Activated CD8-positive, alpha-beta memory T cell treated with anti-CD3 and anti-CD28 coated beads for 1 hour (primary cell): ENCODE data around the gene CBR1.
"Not testable (repeated sequence)": the region's sequence is repeated elsewhere in the genome, so short reads cannot be mapped to it uniquely, and the experiment has no call there.

Experiments
- DNase-seq, 2 donors: peaks; one replicate each; pipeline ENCODE4 v3.0.0-alpha.2; 2020; ENCODE audit warnings: low read depth in 1 of 2; ENCODE audit errors: extremely low read depth in 1 of 2

Gene CBR1

DNA sequence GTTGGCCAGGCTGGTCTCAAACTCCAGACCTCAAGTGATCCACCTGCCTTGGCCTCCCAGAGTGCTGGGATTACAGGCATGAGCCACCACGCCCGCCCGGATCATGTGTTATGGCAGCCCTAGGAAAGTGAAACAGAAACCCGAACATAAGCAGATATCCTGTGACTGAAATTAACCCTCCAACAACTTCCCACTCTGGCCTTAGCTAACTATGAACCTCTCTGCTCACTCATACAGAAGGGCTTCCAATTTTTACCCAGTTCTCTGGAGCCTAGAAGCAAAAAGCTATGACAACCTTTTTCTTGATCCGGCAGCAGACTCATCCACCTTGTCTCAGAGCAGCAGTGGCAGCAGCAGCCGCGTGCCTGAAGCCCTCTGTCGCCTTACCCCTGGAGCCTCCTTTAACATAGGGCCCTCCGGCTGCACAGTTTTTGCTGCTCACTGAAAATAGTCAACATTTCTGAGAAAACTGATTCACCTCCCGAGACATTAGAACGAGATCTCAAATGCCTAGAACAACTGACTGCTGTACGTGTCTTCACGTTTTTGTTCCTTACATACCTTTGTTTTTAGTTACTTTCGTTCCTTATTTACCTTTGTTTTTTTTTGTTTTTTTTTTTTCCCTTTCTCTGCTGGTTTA lies 9.3 kb downstream of the CBR1 start:
- no peak for DNase-seq

GRCh38 chr21:36079671-36080070 lies 9.8 kb downstream of the CBR1 start:
- DNase-seq: no peak

DNA sequence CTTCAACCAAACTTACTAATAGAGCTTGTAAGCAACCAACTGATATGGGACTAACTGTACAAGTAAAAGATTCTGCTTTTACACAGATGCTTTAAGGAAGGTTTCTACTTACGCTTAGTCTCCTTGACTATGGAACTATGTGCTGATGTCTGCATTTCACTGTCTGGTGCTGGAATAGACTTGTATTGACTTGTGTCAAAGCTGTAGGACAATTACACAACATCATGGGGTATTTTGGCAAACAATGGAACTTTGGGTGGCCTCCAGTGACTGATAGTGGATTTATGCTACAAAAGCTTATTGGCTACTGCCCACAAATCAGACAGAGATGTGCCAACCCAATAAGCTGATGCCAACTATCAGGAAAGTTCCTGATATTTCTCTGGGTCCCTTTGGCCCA lies 10.6 kb downstream of the CBR1 start:
- no peak for DNase-seq

DNA sequence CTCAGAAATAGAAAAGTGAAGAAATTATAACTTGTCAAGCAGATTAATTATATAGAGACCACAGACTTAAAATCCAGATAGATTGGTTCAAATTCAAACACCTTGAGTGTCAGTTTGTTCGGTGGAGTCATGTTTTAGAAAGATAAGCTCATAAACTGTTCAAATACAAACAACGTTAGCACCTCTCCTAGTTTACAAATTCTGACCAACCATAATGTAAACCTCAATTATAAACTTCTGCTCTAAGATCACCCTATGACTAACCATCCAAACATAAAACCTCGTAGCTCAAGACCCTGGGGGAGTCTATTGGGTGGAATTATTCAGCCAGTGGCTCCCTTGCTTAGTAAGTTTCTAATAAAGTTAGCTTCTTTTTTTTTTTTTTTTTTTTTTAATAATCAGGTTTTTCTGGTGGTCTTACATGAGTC lies 12.4 kb downstream of the CBR1 start:
- no peak for DNase-seq

DNA sequence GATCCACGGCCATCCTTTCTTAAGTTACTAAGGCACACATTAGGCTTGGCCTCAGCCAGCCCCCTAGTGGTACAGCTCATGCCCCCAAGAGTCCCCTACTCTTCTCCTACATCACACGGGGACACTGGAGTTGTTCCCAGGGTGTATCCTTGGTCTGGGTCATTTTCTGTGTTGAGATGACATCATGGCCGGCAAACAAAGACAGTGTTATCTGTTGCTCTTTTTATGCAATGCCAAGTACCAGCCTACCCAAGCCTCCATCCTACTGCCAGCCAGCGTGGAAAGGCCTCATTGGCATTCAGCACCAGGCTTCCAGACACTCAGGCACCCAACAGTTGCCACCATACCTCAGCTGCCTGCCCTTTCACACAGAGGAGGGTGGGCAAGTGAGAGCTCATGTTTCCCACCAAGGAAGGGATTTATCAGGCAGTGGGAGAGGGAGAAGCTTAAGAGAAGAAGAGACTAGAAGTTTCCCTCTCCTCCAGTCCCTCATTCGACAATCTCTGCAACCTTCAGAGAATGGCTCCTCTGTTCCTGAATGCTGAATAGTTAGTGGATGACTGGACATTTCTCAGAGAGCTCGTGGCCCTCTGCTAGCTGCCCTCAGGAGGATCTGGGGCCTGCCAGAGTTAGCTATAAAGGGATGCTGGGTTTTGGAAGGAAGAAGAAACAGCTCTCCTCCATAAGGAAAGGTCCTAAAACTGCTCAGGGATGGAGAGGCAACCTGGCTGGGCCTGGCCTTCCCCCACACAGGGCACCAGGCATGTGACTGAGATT lies 17.7 kb downstream of the CBR1 start:
- DNase-seq: no peak

GRCh38 chr21:36089946-36090345 lies 20.1 kb downstream of the CBR1 start:
- DNase-seq: no peak

DNA sequence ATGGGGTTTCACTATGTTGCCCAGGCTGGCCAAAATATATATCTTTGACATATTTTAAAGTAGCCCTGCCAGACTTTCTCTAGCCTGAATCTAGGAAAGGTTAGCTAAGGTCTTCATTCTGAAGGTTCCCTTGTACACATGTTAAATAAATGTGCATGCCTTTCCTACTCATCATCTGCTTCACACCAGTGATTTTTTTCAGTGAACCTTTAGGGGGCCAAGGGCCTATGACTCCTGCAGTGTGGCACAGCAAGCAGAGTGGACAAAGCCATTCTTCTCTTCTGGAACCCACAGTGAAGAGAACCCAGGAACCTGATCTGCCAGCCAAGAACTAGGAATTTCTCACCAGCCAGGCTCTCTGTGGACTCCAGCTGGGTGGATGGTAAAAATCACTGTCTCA lies 22.9 kb downstream of the CBR1 start:
- no peak for DNase-seq

DNA sequence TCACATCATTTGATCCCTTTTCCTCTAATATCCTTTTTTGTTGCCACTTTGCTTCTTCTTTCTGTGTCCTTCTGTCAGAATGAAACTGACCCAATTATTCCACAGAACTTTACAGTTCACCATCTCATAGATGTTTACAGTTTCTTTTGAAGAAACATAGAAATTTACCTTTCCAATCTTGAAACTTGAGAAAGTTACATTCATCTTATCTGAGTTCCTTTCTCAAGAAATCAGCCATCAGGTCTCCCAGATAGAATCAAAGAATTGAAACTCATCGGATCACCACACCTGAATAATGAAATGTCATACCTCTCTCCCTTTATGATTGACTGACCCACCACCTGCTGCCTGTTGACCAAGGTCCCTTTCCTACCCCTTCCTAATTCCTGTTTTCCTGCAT lies 23.7 kb downstream of the CBR1 start:
- no peak for DNase-seq

DNA sequence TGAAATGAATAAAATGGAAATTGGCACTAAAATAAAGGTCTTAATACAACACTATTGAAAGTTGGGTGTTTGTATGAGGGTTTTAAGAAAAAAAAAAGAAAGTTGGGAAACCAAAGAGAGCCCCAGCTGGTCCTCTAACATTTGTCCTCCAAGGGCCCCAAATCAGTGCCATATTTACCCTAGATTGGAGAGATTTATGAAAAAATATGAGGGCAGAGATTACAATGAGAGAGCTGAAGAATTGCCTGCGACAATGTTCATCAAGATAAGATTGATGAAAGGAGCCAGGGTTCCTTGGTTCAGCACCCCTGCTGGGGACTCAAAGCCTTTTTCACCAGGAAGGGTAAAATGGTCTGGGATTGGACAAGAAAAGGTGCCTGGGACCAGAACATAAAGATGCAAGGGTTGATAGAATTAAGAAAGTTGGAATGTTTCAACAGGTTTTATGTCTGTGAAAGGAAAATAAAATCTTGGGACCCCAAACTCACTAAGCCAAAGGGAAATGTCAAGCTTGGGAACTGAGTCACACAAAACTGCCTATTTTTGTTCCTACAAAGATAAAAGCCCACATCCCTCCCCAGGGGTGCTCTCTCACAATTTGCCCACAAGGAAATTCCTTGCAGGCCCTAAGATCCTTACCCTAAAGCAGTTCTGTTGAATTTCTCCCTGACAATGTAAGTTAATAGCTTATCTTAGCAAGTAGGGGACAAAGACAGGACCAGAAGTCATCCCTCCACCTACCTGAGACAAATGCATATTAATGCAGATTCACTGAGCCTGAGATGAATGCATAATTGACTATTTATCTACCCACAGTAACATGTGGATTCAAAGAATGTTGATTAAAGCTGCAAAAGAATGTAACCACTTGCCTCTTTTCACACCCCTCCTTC lies 26.8 kb downstream of the CBR1 start:
- DNase-seq: no peak

GRCh38 chr21:36097427-36098181 lies 27.8 kb downstream of the CBR1 start:
- DNase-seq: no peak

DNA sequence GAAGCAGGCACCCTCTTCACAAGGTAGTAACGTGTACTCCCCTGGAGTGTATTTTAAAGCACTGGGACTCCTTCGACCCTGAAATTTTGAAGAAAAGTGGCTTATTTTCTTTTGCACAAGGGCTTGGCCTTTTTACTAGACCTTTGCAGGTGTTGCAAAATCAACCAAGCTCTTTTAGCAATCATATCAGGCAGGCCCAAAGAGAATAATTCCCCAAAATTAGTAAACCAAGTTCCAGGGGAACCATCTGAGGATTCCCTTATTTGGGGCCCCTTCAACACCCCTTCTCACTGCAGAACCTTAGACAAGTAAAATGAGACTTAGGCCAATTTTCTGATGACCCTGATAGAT lies 28.3 kb downstream of the CBR1 start:
- no peak for DNase-seq

- no peak for DNase-seq
These were observed 29.2 kb downstream of the CBR1 start for GRCh38 chr21:36099000-36099399.

- DNase-seq: not testable (repeated sequence)
These were observed 29.9 kb downstream of the CBR1 start for GRCh38 chr21:36099695-36100211.

GRCh38 chr21:36100971-36101641 lies 31.3 kb downstream of the CBR1 start:
- no peak for DNase-seq

- DNase-seq: no peak
These were observed 33.6 kb downstream of the CBR1 start for GRCh38 chr21:36103434-36103833.

- DNase-seq: peak; percentile 23 to 50
These were observed 34.8 kb downstream of the CBR1 start for GRCh38 chr21:36104317-36105300.

DNA sequence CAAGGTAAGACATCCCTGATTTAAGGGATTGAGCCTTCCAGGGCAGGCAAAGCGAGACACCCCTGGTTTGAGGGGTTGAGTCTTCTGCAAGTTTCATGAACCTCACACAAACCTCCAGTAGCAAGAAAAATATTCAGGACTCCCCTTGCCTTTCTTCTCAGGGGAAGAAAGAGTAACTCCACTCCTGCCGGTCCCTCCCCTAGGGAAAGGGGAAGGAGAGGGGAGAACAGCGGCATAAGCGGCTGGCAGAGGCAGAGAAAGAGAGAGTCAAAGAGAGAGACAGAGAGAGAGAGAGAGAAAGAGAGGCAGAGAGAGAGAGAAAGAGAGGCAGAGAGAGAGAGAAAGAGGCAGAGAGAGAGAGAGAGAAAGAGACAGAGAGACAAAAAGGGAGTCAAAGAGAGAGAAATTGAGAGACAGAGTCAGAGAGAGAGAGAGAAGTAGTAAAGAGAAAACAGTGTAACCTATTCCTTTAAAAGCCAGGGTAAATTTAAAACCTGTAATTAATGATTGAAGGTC lies 35.6 kb downstream of the CBR1 start:
- no peak for DNase-seq

DNA sequence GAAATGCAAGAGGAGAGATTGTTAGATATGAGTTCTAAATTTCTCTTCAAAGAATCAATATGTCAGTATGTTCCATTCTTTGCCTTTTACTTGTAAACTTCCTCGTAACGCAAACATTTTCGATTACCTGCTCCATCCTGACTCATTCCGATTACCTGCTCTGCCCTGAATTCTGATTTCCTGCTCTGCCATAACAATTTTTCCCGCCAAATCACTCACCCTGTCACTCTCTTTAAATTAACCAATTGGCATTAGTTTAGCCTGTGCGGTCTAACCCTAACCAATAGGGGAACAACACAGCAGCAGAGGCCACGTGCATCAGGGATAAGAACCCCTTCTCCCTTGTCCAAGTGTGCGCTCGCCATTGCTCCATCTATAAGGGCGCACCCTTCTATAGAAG lies 40.0 kb downstream of the CBR1 start:
- no peak for DNase-seq

- no peak for DNase-seq
These were observed 41.4 kb downstream of the CBR1 start for GRCh38 chr21:36111238-36111637.
